ENCODE measurements around the gene ANK3.

GRCh38 chr10:60105295-60105695, 284.4 kb downstream of the ANK3 start:
- no peak for TF ChIP-seq POLR2A (IDR thresholded peaks at IDR 0.05)
- TF ChIP-seq CTCF (IDR thresholded peaks at IDR 0.05): no peak
- TF ChIP-seq POLR2AphosphoS5 (IDR thresholded peaks at IDR 0.05; ENCODE audit: insufficient read depth in 1 of 2, low read depth in 1 of 2): no peak

All from vagina (tissue), 2 donors.